IPS-18a (cell line): ENCODE results near the gene HOATZ.

ENCODE experiments used
- H3K27ac ChIP-seq: one replicate; pipeline ENCODE4 v1.5.1; 2013; ENCODE audit warnings: low read length
- H3K27me3 ChIP-seq: one replicate; pipeline ENCODE4 v1.6.1; 2013; ENCODE audit warnings: mild to moderate bottlenecking, low read length; ENCODE audit not compliant: control insufficient read depth, insufficient read depth
- H3K36me3 ChIP-seq: one replicate; pipeline ENCODE4 v1.6.1; 2013; ENCODE audit warnings: low read depth, low read length; ENCODE audit not compliant: control insufficient read depth
- H3K4me1 ChIP-seq: one replicate; pipeline ENCODE4 v1.6.1; 2013; ENCODE audit warnings: low read depth, low read length; ENCODE audit not compliant: control insufficient read depth
- H3K4me3 ChIP-seq: one replicate; pipeline ENCODE4 v1.5.1; 2013; ENCODE audit warnings: low read length
- H3K9ac ChIP-seq: one replicate; pipeline ENCODE4 v1.6.1; 2013; ENCODE audit warnings: mild to moderate bottlenecking, low read length, moderate library complexity
- H3K9me3 ChIP-seq: one replicate; pipeline ENCODE4 v1.6.1; 2013; ENCODE audit warnings: low read depth, low read length; ENCODE audit not compliant: control insufficient read depth

The HOATZ gene

GRCh38 chr11:111570796-111571195 is 56.2 kb downstream of the HOATZ start:
- no peak overlapping the region for H3K4me3 ChIP-seq
- no peak overlapping the region for H3K27ac ChIP-seq
- no peak overlapping the region for H3K9ac ChIP-seq
- no peaks in the 10 kb centered on the region for H3K36me3 ChIP-seq
- no peaks in the 10 kb centered on the region for H3K4me1 ChIP-seq
- H3K27me3 ChIP-seq: no peaks in the 10 kb centered on the region
- H3K9me3 ChIP-seq: no peaks in the 10 kb centered on the region

- H3K27ac ChIP-seq: no peak overlapping the region
- H3K4me1 ChIP-seq: no peaks in the 10 kb centered on the region
- no peaks in the 10 kb centered on the region for H3K9me3 ChIP-seq
- H3K27me3 ChIP-seq: no peaks in the 10 kb centered on the region
- no peak overlapping the region for H3K4me3 ChIP-seq
- H3K36me3 ChIP-seq: no peaks in the 10 kb centered on the region
- H3K9ac ChIP-seq: no peak overlapping the region
Measured at GRCh38 chr11:111571829-111572501, 57.4 kb downstream of the HOATZ start.

GRCh38 chr11:111572581-111572980 is 58.0 kb downstream of the HOATZ start:
- Histone ChIP-seq H3K27me3 (no peaks in the 10 kb centered on the region), H3K9ac (no peak overlapping the region), H3K36me3 (no peaks in the 10 kb centered on the region), H3K4me1 (no peaks in the 10 kb centered on the region), H3K27ac (no peak overlapping the region), H3K9me3 (no peaks in the 10 kb centered on the region), H3K4me3 (no peak overlapping the region)

- Histone ChIP-seq H3K9ac (no peak overlapping the region), H3K27ac (no peak overlapping the region), H3K27me3 (no peaks in the 10 kb centered on the region), H3K9me3 (no peaks in the 10 kb centered on the region), H3K4me1 (no peaks in the 10 kb centered on the region), H3K4me3 (no peak overlapping the region), H3K36me3 (no peaks in the 10 kb centered on the region)
Measured at GRCh38 chr11:111573821-111574249, 59.3 kb downstream of the HOATZ start.

- H3K4me1 ChIP-seq: no peaks in the 10 kb centered on the region
- H3K4me3 ChIP-seq: no peak overlapping the region
- H3K36me3 ChIP-seq: no peaks in the 10 kb centered on the region
- H3K27me3 ChIP-seq: no peaks in the 10 kb centered on the region
- no peak overlapping the region for H3K27ac ChIP-seq
- no peak overlapping the region for H3K9ac ChIP-seq
- no peaks in the 10 kb centered on the region for H3K9me3 ChIP-seq
Measured at GRCh38 chr11:111574373-111575225, 60.0 kb downstream of the HOATZ start.

GRCh38 chr11:111575740-111576139 is 61.2 kb downstream of the HOATZ start:
- Histone ChIP-seq H3K4me3 (no peak overlapping the region), H3K9me3 (no peaks in the 10 kb centered on the region), H3K27ac (no peak overlapping the region), H3K4me1 (no peaks in the 10 kb centered on the region), H3K27me3 (no peaks in the 10 kb centered on the region), H3K9ac (no peak overlapping the region), H3K36me3 (no peaks in the 10 kb centered on the region)

- Histone ChIP-seq H3K27me3 (no peaks in the 10 kb centered on the region), H3K27ac (no peak overlapping the region), H3K9me3 (no peaks in the 10 kb centered on the region), H3K9ac (no peak overlapping the region), H3K4me3 (no peak overlapping the region), H3K36me3 (no peaks in the 10 kb centered on the region), H3K4me1 (no peaks in the 10 kb centered on the region)
Measured at GRCh38 chr11:111577821-111578220, 63.2 kb downstream of the HOATZ start.

- H3K4me1 ChIP-seq: no peaks in the 10 kb centered on the region
- H3K36me3 ChIP-seq: no peaks in the 10 kb centered on the region
- no peak overlapping the region for H3K9ac ChIP-seq
- no peak overlapping the region for H3K27ac ChIP-seq
- H3K27me3 ChIP-seq: no peaks in the 10 kb centered on the region
- no peaks in the 10 kb centered on the region for H3K9me3 ChIP-seq
- H3K4me3 ChIP-seq: no peak overlapping the region
Measured at GRCh38 chr11:111581341-111581740, 66.8 kb downstream of the HOATZ start.

GRCh38 chr11:111582163-111582562 is 67.6 kb downstream of the HOATZ start:
- H3K36me3 ChIP-seq: no peaks in the 10 kb centered on the region
- no peak overlapping the region for H3K27ac ChIP-seq
- no peak overlapping the region for H3K9ac ChIP-seq
- no peak overlapping the region for H3K4me3 ChIP-seq
- H3K27me3 ChIP-seq: no peaks in the 10 kb centered on the region
- H3K9me3 ChIP-seq: no peaks in the 10 kb centered on the region
- no peaks in the 10 kb centered on the region for H3K4me1 ChIP-seq

- no peaks in the 10 kb centered on the region for H3K27me3 ChIP-seq
- H3K4me1 ChIP-seq: no peaks in the 10 kb centered on the region
- no peak overlapping the region for H3K27ac ChIP-seq
- H3K36me3 ChIP-seq: no peaks in the 10 kb centered on the region
- no peaks in the 10 kb centered on the region for H3K9me3 ChIP-seq
- H3K9ac ChIP-seq: no peak overlapping the region
- H3K4me3 ChIP-seq: no peak overlapping the region
Measured at GRCh38 chr11:111582881-111583280, 68.3 kb downstream of the HOATZ start.

GRCh38 chr11:111585371-111585770 is 70.8 kb downstream of the HOATZ start:
- H3K9me3 ChIP-seq: no peaks in the 10 kb centered on the region
- no peak overlapping the region for H3K27ac ChIP-seq
- H3K36me3 ChIP-seq: no peaks in the 10 kb centered on the region
- no peak overlapping the region for H3K4me3 ChIP-seq
- H3K27me3 ChIP-seq: no peaks in the 10 kb centered on the region
- H3K9ac ChIP-seq: no peak overlapping the region
- no peaks in the 10 kb centered on the region for H3K4me1 ChIP-seq

GRCh38 chr11:111586388-111586831 is 71.8 kb downstream of the HOATZ start:
- Histone ChIP-seq H3K4me1 (no peaks in the 10 kb centered on the region), H3K27me3 (no peaks in the 10 kb centered on the region), H3K27ac (no peak overlapping the region), H3K36me3 (no peaks in the 10 kb centered on the region), H3K4me3 (no peak overlapping the region), H3K9ac (no peak overlapping the region), H3K9me3 (no peaks in the 10 kb centered on the region)
